SU-DHL-6 (cell line): Measurements from ENCODE around the gene CHEK2.

Experiments used
- H2AFZ ChIP-seq: fragments of 200-600 bp; sonication (generic); 2 replicates; pipeline ENCODE4 v1.6.1; 2014; ENCODE audit warnings: low read depth, mild to moderate bottlenecking, moderate library complexity, mixed read lengths, antibody characterized with exemption, low read length; ENCODE audit not compliant: severe bottlenecking
- H3F3A ChIP-seq: fragments of 200-600 bp; shearing (Covaris generic); 2 replicates; pipeline ENCODE4 v1.6.0; 2016; ENCODE audit warnings: antibody characterized with exemption, mild to moderate bottlenecking; ENCODE audit not compliant: insufficient read depth
- H3K27ac ChIP-seq: fragments of 200-600 bp; sonication (generic); 2 replicates; pipeline ENCODE4 v1.5.1; 2016; ENCODE audit warnings: low read depth, mild to moderate bottlenecking, low read length, moderate library complexity, mixed read lengths
- H3K27me3 ChIP-seq: fragments of 200-600 bp; sonication (generic), shearing (Covaris generic); 2 replicates; pipeline ENCODE4 v1.6.0; 2014; ENCODE audit warnings: mild to moderate bottlenecking, low read length
- H3K36me3 ChIP-seq: fragments of 200-600 bp; sonication (generic); 2 replicates; pipeline ENCODE4 v1.6.1; 2014; ENCODE audit warnings: mild to moderate bottlenecking, low read length, mixed read lengths
- H3K4me2 ChIP-seq: fragments of 300-600, 200-600 bp; shearing (Covaris generic), sonication (generic); 2 replicates; pipeline ENCODE4 v1.6.0; 2014; ENCODE audit warnings: low read length, low read depth, mild to moderate bottlenecking; ENCODE audit not compliant: poor library complexity, severe bottlenecking
- H3K4me3 ChIP-seq: fragments of 200-600 bp; sonication (generic); 2 replicates; pipeline ENCODE4 v1.5.1; 2014; ENCODE audit warnings: antibody characterized with exemption, low read length, mild to moderate bottlenecking, mixed read lengths; ENCODE audit not compliant: insufficient read depth, poor library complexity, severe bottlenecking
- H3K79me2 ChIP-seq: fragments of 200-600 bp; sonication (generic); 2 replicates; pipeline ENCODE4 v1.6.1; 2014; ENCODE audit warnings: mild to moderate bottlenecking, low read length, moderate library complexity; ENCODE audit not compliant: insufficient read depth
- H3K9ac ChIP-seq: fragments of 200-600 bp; sonication (generic); 2 replicates; pipeline ENCODE4 v1.7.0; 2014; ENCODE audit warnings: mild to moderate bottlenecking, low read length
- H3K9me2 ChIP-seq: fragments of 200-600 bp; sonication (generic); replicated peaks from 2 replicates; pipeline ENCODE4 v1.6.1; 2014; ENCODE audit warnings: low read length; ENCODE audit not compliant: insufficient read depth
- H3K9me3 ChIP-seq: fragments of 200-600 bp; sonication (generic); 2 replicates; pipeline ENCODE4 v1.6.1; 2014; ENCODE audit warnings: low read length, mixed read lengths; ENCODE audit not compliant: insufficient read depth
- H4K20me1 ChIP-seq: fragments of 200-600 bp; sonication (generic); 2 replicates; pipeline ENCODE4 v1.6.1; 2014; ENCODE audit warnings: low read depth, mild to moderate bottlenecking, antibody characterized with exemption, low read length, moderate library complexity, mixed read lengths
- EZH2phosphoT487 ChIP-seq: fragments of 200-600 bp; sonication (generic), shearing (Covaris generic); conservative IDR thresholded peaks from 2 replicates; pipeline ENCODE4 v1.6.1; 2018; ENCODE audit warnings: mild to moderate bottlenecking, antibody characterized with exemption, low read length, moderate library complexity, mixed read lengths
- TF ChIP-seq, protein P1 (sequence below): fragments of 200-600 bp; sonication (generic); IDR thresholded peaks from one replicate; pipeline ENCODE4 v1.5.1; 2017; ENCODE audit warnings: antibody characterized with exemption, mild to moderate bottlenecking, low read length, moderate library complexity; ENCODE audit not compliant: insufficient read depth, poor library complexity, severe bottlenecking

Gene CHEK2

GRCh38 chr22:28783786-28784671, 42.4 kb upstream of the CHEK2 start:
- peaks cover 8% of the 10 kb centered on the region; the same call in 1 of the 2 replicates for H4K20me1 ChIP-seq
- H3K4me3 ChIP-seq: no peak overlapping the region
- peaks cover 8% of the 10 kb centered on the region for H3K79me2 ChIP-seq
- TF ChIP-seq, protein P1, sequence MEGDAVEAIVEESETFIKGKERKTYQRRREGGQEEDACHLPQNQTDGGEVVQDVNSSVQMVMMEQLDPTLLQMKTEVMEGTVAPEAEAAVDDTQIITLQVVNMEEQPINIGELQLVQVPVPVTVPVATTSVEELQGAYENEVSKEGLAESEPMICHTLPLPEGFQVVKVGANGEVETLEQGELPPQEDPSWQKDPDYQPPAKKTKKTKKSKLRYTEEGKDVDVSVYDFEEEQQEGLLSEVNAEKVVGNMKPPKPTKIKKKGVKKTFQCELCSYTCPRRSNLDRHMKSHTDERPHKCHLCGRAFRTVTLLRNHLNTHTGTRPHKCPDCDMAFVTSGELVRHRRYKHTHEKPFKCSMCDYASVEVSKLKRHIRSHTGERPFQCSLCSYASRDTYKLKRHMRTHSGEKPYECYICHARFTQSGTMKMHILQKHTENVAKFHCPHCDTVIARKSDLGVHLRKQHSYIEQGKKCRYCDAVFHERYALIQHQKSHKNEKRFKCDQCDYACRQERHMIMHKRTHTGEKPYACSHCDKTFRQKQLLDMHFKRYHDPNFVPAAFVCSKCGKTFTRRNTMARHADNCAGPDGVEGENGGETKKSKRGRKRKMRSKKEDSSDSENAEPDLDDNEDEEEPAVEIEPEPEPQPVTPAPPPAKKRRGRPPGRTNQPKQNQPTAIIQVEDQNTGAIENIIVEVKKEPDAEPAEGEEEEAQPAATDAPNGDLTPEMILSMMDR: no peak
- TF ChIP-seq EZH2phosphoT487: no peak
- H3K36me3 ChIP-seq: peaks cover 29% of the 10 kb centered on the region
- no peaks in the 10 kb centered on the region for H3F3A ChIP-seq
- no peaks in the 10 kb centered on the region for H3K27me3 ChIP-seq
- no peak overlapping the region for H3K4me2 ChIP-seq
- H2AFZ ChIP-seq: no peak overlapping the region
- H3K9me3 ChIP-seq: no peaks in the 10 kb centered on the region
- no peak overlapping the region for H3K9ac ChIP-seq
- no peak overlapping the region for H3K27ac ChIP-seq
- no peaks in the 10 kb centered on the region for H3K9me2 ChIP-seq

DNA sequence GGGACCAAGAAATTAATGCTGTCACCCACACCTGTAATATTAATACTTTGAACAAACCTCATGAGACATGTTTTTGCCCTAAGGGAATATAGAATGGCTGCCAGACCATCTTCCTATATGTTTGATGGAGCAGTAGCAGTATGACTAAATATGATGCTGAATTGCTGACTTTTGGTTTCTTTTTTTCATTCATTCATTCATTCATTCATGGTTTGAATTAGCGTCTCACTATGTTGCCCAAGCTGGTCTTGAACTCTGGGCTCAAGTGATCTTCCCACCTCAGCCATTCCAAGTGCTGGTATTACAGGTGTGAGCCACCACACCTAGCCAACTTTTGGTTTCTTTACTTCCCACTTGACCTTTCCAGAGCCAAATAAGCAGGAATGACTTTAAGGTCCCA, 38.7 kb upstream of the CHEK2 start:
- H3K4me3 ChIP-seq: no peak overlapping the region
- H3K9ac ChIP-seq: no peak overlapping the region
- H3K27ac ChIP-seq: no peak overlapping the region
- H3K36me3 ChIP-seq: peaks cover 7% of the 10 kb centered on the region; the same call in 1 of the 2 replicates
- peaks cover 6% of the 10 kb centered on the region; the same call in 1 of the 2 replicates for H4K20me1 ChIP-seq
- H3K27me3 ChIP-seq: no peaks in the 10 kb centered on the region
- H3F3A ChIP-seq: no peaks in the 10 kb centered on the region
- H3K9me3 ChIP-seq: no peaks in the 10 kb centered on the region
- TF ChIP-seq, protein P1: no peak
- no peak for TF ChIP-seq EZH2phosphoT487
- H2AFZ ChIP-seq: no peak overlapping the region
- H3K9me2 ChIP-seq: no peaks in the 10 kb centered on the region
- H3K4me2 ChIP-seq: no peak overlapping the region
- H3K79me2 ChIP-seq: peaks cover 23% of the 10 kb centered on the region

GRCh38 chr22:28779833-28780232, 38.2 kb upstream of the CHEK2 start:
- Histone ChIP-seq H3K4me2 (no peak overlapping the region), H3K36me3 (0 out of 2 replicates have a peak, but pooled peaks cover 6% of the 10 kb centered on the region), H3K9ac (no peak overlapping the region), H3K27me3 (no peaks in the 10 kb centered on the region), H3K9me2 (no peaks in the 10 kb centered on the region), H2AFZ (no peak overlapping the region), H3K27ac (no peak overlapping the region), H4K20me1 (peaks cover 6% of the 10 kb centered on the region; the same call in 1 of the 2 replicates), H3K79me2 (peaks cover 28% of the 10 kb centered on the region), H3K9me3 (no peaks in the 10 kb centered on the region), H3F3A (no peaks in the 10 kb centered on the region), H3K4me3 (no peak overlapping the region)
- no peak for TF ChIP-seq EZH2phosphoT487
- TF ChIP-seq, protein P1: no peak
